SU-DHL-6 (cell line): ENCODE data around the gene BUB1.

ENCODE experiments used
- EZH2phosphoT487 ChIP-seq: fragments of 200-600 bp; sonication (generic), shearing (Covaris generic); conservative IDR thresholded peaks from 2 replicates; pipeline ENCODE4 v1.6.1; 2018; ENCODE audit warnings: mild to moderate bottlenecking, antibody characterized with exemption, low read length, moderate library complexity, mixed read lengths
- TF ChIP-seq, protein P1 (sequence below): fragments of 200-600 bp; sonication (generic); IDR thresholded peaks from one replicate; pipeline ENCODE4 v1.5.1; 2017; ENCODE audit warnings: antibody characterized with exemption, mild to moderate bottlenecking, low read length, moderate library complexity; ENCODE audit not compliant: insufficient read depth, poor library complexity, severe bottlenecking

DNA sequence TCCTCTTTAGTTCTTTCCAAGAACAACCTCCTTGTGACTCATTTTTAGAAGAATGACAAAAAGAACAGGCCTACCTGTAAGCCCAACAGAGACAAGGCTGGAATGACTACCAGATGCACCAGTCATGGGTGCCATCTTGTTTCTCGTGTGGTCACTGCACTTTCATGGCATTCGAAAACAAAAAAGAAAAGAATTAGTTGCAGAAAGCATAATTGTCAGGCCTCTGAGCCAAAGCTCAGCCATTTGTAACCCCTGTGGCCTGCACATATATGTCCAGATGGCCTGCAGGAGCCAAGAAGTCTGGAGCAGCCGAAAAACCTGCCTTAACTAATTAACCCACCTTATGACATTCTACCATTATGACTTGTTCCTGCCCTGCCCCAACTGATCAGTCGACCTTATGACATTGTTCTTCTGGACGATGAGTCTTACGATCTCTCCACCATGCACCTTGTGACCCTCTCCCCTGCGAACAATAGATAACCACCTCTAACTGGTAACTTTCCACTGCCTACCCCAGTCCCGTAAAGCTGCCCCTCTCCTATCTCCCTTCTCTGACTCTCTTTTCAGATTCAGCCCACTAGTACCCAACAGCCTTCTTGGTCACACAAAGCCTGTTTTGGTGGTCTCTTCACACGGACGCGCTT, 13.9 kb upstream of the BUB1 start:
- TF ChIP-seq, protein P1, sequence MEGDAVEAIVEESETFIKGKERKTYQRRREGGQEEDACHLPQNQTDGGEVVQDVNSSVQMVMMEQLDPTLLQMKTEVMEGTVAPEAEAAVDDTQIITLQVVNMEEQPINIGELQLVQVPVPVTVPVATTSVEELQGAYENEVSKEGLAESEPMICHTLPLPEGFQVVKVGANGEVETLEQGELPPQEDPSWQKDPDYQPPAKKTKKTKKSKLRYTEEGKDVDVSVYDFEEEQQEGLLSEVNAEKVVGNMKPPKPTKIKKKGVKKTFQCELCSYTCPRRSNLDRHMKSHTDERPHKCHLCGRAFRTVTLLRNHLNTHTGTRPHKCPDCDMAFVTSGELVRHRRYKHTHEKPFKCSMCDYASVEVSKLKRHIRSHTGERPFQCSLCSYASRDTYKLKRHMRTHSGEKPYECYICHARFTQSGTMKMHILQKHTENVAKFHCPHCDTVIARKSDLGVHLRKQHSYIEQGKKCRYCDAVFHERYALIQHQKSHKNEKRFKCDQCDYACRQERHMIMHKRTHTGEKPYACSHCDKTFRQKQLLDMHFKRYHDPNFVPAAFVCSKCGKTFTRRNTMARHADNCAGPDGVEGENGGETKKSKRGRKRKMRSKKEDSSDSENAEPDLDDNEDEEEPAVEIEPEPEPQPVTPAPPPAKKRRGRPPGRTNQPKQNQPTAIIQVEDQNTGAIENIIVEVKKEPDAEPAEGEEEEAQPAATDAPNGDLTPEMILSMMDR: no peak
- no peak for TF ChIP-seq EZH2phosphoT487
